ENCODE measurements around the gene ZNF579. TPM values are rescaled to one million over a fixed set of nuclear protein-coding genes. Genes with fewer than 3 reads are reported as not detected.

Gene ZNF579
- total and polyA plus RNA-seq, 4 donors, result 2.1 to 25.3 (median 17.4) TPM

DNA sequence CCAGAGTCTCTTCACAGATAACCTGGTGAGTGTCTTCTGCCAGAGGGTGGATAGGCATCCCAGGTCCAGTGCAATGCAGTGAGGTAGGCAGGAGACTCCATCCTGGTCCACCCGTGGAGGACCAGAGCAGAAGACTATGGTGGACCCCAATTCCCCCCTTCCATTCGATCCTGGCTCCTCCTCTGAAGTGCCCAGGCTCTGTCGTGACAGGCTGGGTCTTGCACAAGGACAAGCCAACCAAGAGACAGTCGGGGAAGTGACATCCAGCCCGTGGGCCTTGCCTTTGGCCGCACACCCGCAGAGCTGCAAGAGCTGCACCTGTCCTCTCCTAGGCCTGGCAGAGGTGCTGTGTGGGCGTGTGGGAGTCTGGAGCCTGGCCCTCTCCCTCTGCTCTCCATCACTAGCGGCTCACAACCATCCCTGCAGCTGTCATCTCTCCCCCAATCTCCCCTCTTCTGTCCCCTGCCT lies 40.6 kb upstream of the ZNF579 start:
- 95% methylated on average over 9 of the region's 9 CpGs for WGBS (ENCODE audit: insufficient coverage)
- no peak for DNase-seq (ENCODE audit: low read depth in 4 of 6, low spot score in 6 of 6)
- Histone ChIP-seq H3K4me1 (ENCODE audit: control insufficient read depth, insufficient read depth, low read length) (peaks cover 5% of the 10 kb centered on the region), H3K9me3 (ENCODE audit: control insufficient read depth, insufficient read depth, low read length) (no peaks in the 10 kb centered on the region), H3K27ac (ENCODE audit: low read depth, low read length) (no peak overlapping the region), H3K36me3 (ENCODE audit: control insufficient read depth, insufficient read depth, low read length) (peaks cover 47% of the 10 kb centered on the region), H3K4me3 (ENCODE audit: low read depth, low read length) (no peak overlapping the region), H3K27me3 (ENCODE audit: control insufficient read depth, insufficient read depth, low read length) (no peaks in the 10 kb centered on the region)

DNA sequence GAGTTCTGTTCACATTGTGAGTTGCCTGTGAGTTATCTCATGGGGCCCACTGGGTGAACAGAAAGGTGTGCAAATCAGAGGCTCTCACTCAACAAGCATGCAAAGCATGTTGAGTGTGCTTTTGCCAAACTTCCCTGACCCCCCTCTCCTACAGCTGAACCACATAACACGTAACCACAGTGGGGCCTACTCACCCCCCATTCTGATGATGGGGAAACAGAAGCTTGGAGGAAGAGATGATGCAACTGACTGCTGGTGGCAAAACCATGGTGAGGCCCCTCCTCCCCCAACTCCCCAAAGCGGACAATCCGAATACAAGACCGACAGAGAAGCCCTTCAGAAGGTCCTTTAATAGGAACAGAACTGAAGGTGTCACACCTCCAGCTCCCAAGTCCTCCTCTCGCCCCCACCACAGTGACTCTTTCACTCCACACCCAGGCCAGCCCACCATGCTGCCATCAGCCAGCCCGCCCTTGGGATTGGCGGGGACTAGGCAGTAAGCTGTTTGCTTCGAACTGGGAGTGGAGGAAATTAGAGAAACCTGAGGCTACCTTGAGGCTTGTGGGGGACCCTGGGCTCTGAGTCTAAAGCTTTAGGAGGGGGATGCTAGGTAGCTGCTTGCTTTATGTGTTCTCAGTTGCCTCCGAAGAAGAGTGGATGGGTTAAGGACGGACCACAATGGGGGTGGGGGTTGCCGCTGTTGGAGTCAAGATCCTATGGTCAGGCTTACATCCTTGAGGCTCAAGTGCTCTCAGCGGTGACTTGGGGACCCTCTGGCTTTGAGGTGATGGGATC lies 40.0 kb upstream of the ZNF579 start:
- Histone ChIP-seq H3K36me3 (ENCODE audit: control insufficient read depth, insufficient read depth, low read length) (peaks cover 53% of the 10 kb centered on the region), H3K27ac (ENCODE audit: low read depth, low read length) (no peak overlapping the region), H3K4me1 (ENCODE audit: control insufficient read depth, insufficient read depth, low read length) (peaks cover 5% of the 10 kb centered on the region), H3K27me3 (ENCODE audit: control insufficient read depth, insufficient read depth, low read length) (no peaks in the 10 kb centered on the region), H3K4me3 (ENCODE audit: low read depth, low read length) (no peak overlapping the region), H3K9me3 (ENCODE audit: control insufficient read depth, insufficient read depth, low read length) (no peaks in the 10 kb centered on the region)
- WGBS (ENCODE audit: insufficient coverage), result 94% methylated on average over 6 of the region's 12 CpGs
- DNase-seq (ENCODE audit: low read depth in 4 of 6, low spot score in 6 of 6), result no peak

DNA sequence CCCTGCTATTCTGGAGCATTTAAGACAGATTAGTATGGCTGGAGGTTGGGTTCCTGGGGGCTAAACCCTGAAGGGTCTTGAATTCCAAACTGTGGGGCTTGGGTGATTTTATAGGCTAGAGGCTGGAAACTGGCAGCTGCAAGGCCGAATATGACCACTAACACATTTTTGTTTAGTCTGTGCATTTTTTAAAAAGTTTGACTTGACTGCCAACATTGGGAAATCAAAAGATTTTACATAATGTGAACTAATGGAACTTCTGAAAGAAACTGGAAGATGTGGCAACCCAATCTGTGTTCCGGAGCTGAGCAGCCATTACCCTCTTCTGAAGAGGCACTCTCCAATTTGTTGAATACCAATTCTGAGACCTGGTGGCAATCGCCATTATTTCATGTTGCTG lies 38.6 kb upstream of the ZNF579 start:
- WGBS (ENCODE audit: insufficient coverage), result 100% methylated on average over 2 of the region's 3 CpGs
- no peaks in the 10 kb centered on the region for H3K4me1 ChIP-seq (ENCODE audit: control insufficient read depth, insufficient read depth, low read length)
- no peaks in the 10 kb centered on the region for H3K9me3 ChIP-seq (ENCODE audit: control insufficient read depth, insufficient read depth, low read length)
- no peaks in the 10 kb centered on the region for H3K27me3 ChIP-seq (ENCODE audit: control insufficient read depth, insufficient read depth, low read length)
- DNase-seq (ENCODE audit: low read depth in 4 of 6, low spot score in 6 of 6), result no peak
- H3K4me3 ChIP-seq (ENCODE audit: low read depth, low read length), result no peak overlapping the region
- H3K36me3 ChIP-seq (ENCODE audit: control insufficient read depth, insufficient read depth, low read length), result peaks cover 64% of the 10 kb centered on the region
- H3K27ac ChIP-seq (ENCODE audit: low read depth, low read length), result no peak overlapping the region

GRCh38 chr19:55618426-55618825 lies 37.8 kb upstream of the ZNF579 start:
- no peak overlapping the region for H3K4me3 ChIP-seq (ENCODE audit: low read depth, low read length)
- WGBS (ENCODE audit: insufficient coverage), result 87% methylated on average over 2 of the region's 7 CpGs
- no peak overlapping the region for H3K27ac ChIP-seq (ENCODE audit: low read depth, low read length)
- no peaks in the 10 kb centered on the region for H3K4me1 ChIP-seq (ENCODE audit: control insufficient read depth, insufficient read depth, low read length)
- DNase-seq (ENCODE audit: low read depth in 4 of 6, low spot score in 6 of 6), result no peak
- H3K27me3 ChIP-seq (ENCODE audit: control insufficient read depth, insufficient read depth, low read length), result no peaks in the 10 kb centered on the region
- H3K9me3 ChIP-seq (ENCODE audit: control insufficient read depth, insufficient read depth, low read length), result no peaks in the 10 kb centered on the region
- peaks cover 73% of the 10 kb centered on the region for H3K36me3 ChIP-seq (ENCODE audit: control insufficient read depth, insufficient read depth, low read length)

DNA sequence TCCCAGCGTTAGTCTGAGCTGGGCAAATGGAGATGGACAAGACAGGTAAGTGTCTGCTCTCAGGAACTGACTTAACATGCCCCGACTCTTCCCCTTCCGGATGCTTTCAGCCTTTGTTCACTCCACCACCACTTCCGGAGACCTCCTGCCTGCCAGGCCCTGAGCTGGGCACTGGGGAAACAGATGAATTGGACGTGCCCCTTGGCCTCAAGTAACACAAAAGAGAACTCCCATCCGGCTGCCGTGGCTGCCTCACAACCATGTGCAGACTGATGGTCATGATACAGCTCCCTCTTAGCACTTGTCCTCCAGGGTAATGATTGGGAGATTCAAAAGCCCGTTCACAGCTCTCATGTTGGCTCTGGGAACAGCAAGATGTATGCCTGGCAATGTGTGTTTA lies 36.8 kb upstream of the ZNF579 start:
- no peaks in the 10 kb centered on the region for H3K9me3 ChIP-seq (ENCODE audit: control insufficient read depth, insufficient read depth, low read length)
- H3K36me3 ChIP-seq (ENCODE audit: control insufficient read depth, insufficient read depth, low read length), result peaks cover 77% of the 10 kb centered on the region
- WGBS (ENCODE audit: insufficient coverage), result 77% methylated on average over 7 of the region's 8 CpGs
- H3K4me3 ChIP-seq (ENCODE audit: low read depth, low read length), result no peak overlapping the region
- H3K27ac ChIP-seq (ENCODE audit: low read depth, low read length), result no peak overlapping the region
- H3K4me1 ChIP-seq (ENCODE audit: control insufficient read depth, insufficient read depth, low read length), result no peaks in the 10 kb centered on the region
- no peak for DNase-seq (ENCODE audit: low read depth in 4 of 6, low spot score in 6 of 6)
- no peaks in the 10 kb centered on the region for H3K27me3 ChIP-seq (ENCODE audit: control insufficient read depth, insufficient read depth, low read length)

- Histone ChIP-seq H3K9me3 (ENCODE audit: control insufficient read depth, insufficient read depth, low read length) (no peaks in the 10 kb centered on the region), H3K27me3 (ENCODE audit: control insufficient read depth, insufficient read depth, low read length) (no peaks in the 10 kb centered on the region), H3K36me3 (ENCODE audit: control insufficient read depth, insufficient read depth, low read length) (peaks cover 72% of the 10 kb centered on the region), H3K27ac (ENCODE audit: low read depth, low read length) (no peak overlapping the region), H3K4me1 (ENCODE audit: control insufficient read depth, insufficient read depth, low read length) (no peaks in the 10 kb centered on the region), H3K4me3 (ENCODE audit: low read depth, low read length) (no peak overlapping the region)
- DNase-seq (ENCODE audit: low read depth in 4 of 6, low spot score in 6 of 6), result no peak
- WGBS (ENCODE audit: insufficient coverage), result 96% methylated on average over 38 of the region's 38 CpGs
Measured at GRCh38 chr19:55616395-55616875, 35.8 kb upstream of the ZNF579 start.

DNA sequence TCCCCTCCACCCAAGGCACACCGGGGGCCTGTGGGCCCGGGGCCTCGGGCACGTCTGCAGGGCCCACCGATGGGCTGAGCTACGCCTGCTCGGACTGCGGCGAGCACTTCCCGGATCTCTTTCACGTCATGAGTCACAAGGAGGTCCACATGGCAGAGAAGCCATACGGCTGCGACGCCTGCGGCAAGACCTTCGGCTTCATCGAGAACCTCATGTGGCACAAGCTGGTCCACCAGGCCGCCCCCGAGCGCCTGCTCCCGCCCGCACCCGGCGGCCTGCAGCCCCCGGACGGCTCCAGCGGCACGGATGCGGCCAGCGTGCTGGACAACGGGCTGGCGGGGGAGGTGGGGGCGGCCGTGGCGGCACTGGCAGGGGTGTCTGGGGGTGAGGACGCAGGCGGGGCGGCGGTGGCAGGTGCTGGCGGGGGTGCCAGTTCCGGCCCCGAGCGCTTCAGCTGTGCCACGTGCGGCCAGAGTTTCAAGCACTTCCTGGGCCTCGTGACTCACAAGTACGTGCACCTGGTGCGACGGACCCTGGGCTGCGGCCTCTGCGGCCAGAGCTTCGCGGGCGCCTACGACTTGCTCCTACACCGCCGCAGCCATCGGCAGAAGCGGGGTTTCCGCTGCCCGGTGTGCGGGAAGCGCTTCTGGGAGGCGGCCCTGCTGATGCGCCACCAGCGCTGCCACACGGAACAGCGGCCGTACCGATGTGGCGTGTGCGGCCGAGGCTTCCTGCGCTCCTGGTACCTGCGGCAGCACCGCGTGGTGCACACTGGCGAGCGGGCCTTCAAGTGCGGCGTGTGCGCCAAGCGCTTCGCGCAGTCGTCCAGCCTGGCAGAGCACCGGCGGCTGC lies 35.1 kb upstream of the ZNF579 start:
- no peak overlapping the region for H3K4me3 ChIP-seq (ENCODE audit: low read depth, low read length)
- WGBS (ENCODE audit: insufficient coverage), result 97% methylated on average over 81 of the region's 88 CpGs
- no peaks in the 10 kb centered on the region for H3K9me3 ChIP-seq (ENCODE audit: control insufficient read depth, insufficient read depth, low read length)
- no peak overlapping the region for H3K27ac ChIP-seq (ENCODE audit: low read depth, low read length)
- no peaks in the 10 kb centered on the region for H3K4me1 ChIP-seq (ENCODE audit: control insufficient read depth, insufficient read depth, low read length)
- no peaks in the 10 kb centered on the region for H3K27me3 ChIP-seq (ENCODE audit: control insufficient read depth, insufficient read depth, low read length)
- no peak for DNase-seq (ENCODE audit: low read depth in 4 of 6, low spot score in 6 of 6)
- H3K36me3 ChIP-seq (ENCODE audit: control insufficient read depth, insufficient read depth, low read length), result peaks cover 66% of the 10 kb centered on the region

DNA sequence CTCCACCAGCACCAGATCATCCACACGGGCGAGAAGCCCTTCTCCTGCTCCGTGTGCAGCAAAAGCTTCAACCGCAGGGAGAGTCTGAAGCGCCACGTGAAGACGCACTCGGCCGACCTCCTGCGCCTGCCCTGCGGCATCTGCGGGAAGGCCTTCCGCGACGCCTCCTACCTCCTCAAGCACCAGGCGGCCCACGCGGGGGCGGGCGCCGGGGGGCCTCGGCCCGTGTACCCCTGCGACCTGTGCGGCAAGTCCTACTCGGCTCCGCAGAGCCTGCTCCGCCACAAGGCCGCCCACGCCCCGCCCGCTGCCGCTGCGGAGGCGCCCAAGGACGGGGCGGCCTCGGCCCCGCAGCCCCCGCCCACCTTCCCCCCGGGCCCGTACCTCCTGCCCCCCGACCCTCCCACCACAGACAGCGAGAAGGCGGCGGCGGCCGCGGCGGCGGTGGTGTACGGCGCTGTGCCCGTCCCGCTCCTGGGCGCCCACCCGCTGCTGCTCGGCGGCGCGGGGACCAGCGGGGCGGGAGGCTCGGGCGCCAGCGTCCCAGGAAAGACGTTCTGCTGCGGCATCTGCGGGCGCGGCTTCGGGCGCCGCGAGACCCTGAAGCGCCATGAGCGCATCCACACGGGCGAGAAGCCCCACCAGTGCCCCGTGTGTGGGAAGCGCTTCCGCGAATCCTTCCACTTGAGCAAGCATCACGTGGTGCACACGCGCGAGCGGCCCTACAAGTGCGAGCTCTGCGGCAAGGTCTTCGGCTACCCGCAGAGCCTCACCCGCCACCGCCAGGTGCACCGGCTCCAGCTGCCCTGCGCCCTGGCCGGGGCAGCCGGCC lies 34.3 kb upstream of the ZNF579 start:
- Histone ChIP-seq H3K36me3 (ENCODE audit: control insufficient read depth, insufficient read depth, low read length) (peaks cover 63% of the 10 kb centered on the region), H3K9me3 (ENCODE audit: control insufficient read depth, insufficient read depth, low read length) (no peaks in the 10 kb centered on the region), H3K27me3 (ENCODE audit: control insufficient read depth, insufficient read depth, low read length) (no peaks in the 10 kb centered on the region), H3K27ac (ENCODE audit: low read depth, low read length) (no peak overlapping the region), H3K4me3 (ENCODE audit: low read depth, low read length) (no peak overlapping the region), H3K4me1 (ENCODE audit: control insufficient read depth, insufficient read depth, low read length) (no peaks in the 10 kb centered on the region)
- 98% methylated on average over 83 of the region's 98 CpGs for WGBS (ENCODE audit: insufficient coverage)
- DNase-seq (ENCODE audit: low read depth in 4 of 6, low spot score in 6 of 6), result no peak

Measured in spinal cord (tissue), 10 donors.